ENCODE results near the gene TMEM38A. TPM values are rescaled to one million over a fixed set of nuclear protein-coding genes. Genes with fewer than 3 reads are reported as not detected.

Gene TMEM38A
- total and polyA plus RNA-seq, 3 donors from 2014 or later: 12.5 to 18.8 (median 17.7) TPM

GRCh38 chr19:16621165-16621800 is 39.7 kb upstream of the TMEM38A start:
- WGBS, 2 donors: 63 to 79% methylated on average over 4 to 7 of the region's 7 CpGs

GRCh38 chr19:16623066-16623465 is 37.9 kb upstream of the TMEM38A start:
- DNase-seq: no peak
- H3K4me1 ChIP-seq: peaks cover 34% of the 10 kb centered on the region
- H3K4me3 ChIP-seq: no peak overlapping the region
- TF ChIP-seq POLR2A (IDR thresholded peaks at IDR 0.05): no peak
- no peak for TF ChIP-seq CTCF (IDR thresholded peaks at IDR 0.05)
- H3K36me3 ChIP-seq (ENCODE audit: low read depth, missing control alignments): no peaks in the 10 kb centered on the region
- intact Hi-C loops (cut with DNase I; ENCODE audit: low total_unique reads): no loop called here
- no peaks in the 10 kb centered on the region for H3K27me3 ChIP-seq
- no peak overlapping the region for H3K27ac ChIP-seq
- H3K9me3 ChIP-seq: no peaks in the 10 kb centered on the region
- WGBS, 2 donors: 78 to 91% methylated on average over 2 of the region's 2 CpGs

More at GRCh38 chr19:16621165-16621800, 39.7 kb upstream of the TMEM38A start:
- Histone ChIP-seq H3K27ac (no peak overlapping the region), H3K4me1 (peaks cover 27% of the 10 kb centered on the region), H3K27me3 (no peaks in the 10 kb centered on the region), H3K4me3 (no peak overlapping the region), H3K36me3 (ENCODE audit: low read depth, missing control alignments) (no peaks in the 10 kb centered on the region), H3K9me3 (no peaks in the 10 kb centered on the region)
- no peak for TF ChIP-seq POLR2A (IDR thresholded peaks at IDR 0.05)
- TF ChIP-seq CTCF (IDR thresholded peaks at IDR 0.05): no peak
- intact Hi-C loops (cut with DNase I; ENCODE audit: low total_unique reads): no loop called here
- DNase-seq: no peak

GRCh38 chr19:16623576-16623975 is 37.4 kb upstream of the TMEM38A start:
- intact Hi-C loops (cut with DNase I; ENCODE audit: low total_unique reads): no loop called here
- H3K36me3 ChIP-seq (ENCODE audit: low read depth, missing control alignments): no peaks in the 10 kb centered on the region
- DNase-seq: no peak
- TF ChIP-seq POLR2A (IDR thresholded peaks at IDR 0.05): no peak
- no peak for TF ChIP-seq CTCF (IDR thresholded peaks at IDR 0.05)
- H3K27ac ChIP-seq: no peak overlapping the region
- H3K9me3 ChIP-seq: no peaks in the 10 kb centered on the region
- no peak overlapping the region for H3K4me3 ChIP-seq
- no peaks in the 10 kb centered on the region for H3K27me3 ChIP-seq
- 66 to 69% methylated on average over 6 of the region's 6 CpGs for WGBS, 2 donors
- peaks cover 30% of the 10 kb centered on the region for H3K4me1 ChIP-seq

- H3K4me3 ChIP-seq: no peak overlapping the region
- intact Hi-C loops (cut with DNase I; ENCODE audit: low total_unique reads): no loop called here
- no peak overlapping the region for H3K27ac ChIP-seq
- DNase-seq: no peak
- TF ChIP-seq CTCF (IDR thresholded peaks at IDR 0.05) (no peak), POLR2A (IDR thresholded peaks at IDR 0.05) (no peak)
- H3K9me3 ChIP-seq: no peaks in the 10 kb centered on the region
- peaks cover 32% of the 10 kb centered on the region for H3K4me1 ChIP-seq
- 55 to 69% methylated on average over 10 of the region's 10 CpGs for WGBS, 2 donors
- H3K36me3 ChIP-seq (ENCODE audit: low read depth, missing control alignments): no peaks in the 10 kb centered on the region
- H3K27me3 ChIP-seq: no peaks in the 10 kb centered on the region
Measured at GRCh38 chr19:16624236-16624635, 36.7 kb upstream of the TMEM38A start.

Measured in testis (tissue), 3 donors.